Activated CD4-positive, alpha-beta T cell treated with anti-CD3 and anti-CD28 coated beads, Interleukin-2, amount 50 U/mL, for 4 hours (primary cell): ENCODE results near the gene CATSPER3.

Source experiments
- DNase-seq, 2 experiments: peaks; one replicate each; pipeline ENCODE4 v3.0.0-alpha.2; 2020

CATSPER3 gene

GRCh38 chr5:135012033-135012588 is 44.4 kb downstream of the CATSPER3 start:
- DNase-seq: no peak

- no peak for DNase-seq
Measured at GRCh38 chr5:135012951-135013391, 45.3 kb downstream of the CATSPER3 start.

- DNase-seq: no peak
Measured at GRCh38 chr5:135013445-135013844, 45.7 kb downstream of the CATSPER3 start.

- no peak for DNase-seq
Measured at GRCh38 chr5:135013947-135014570, 46.4 kb downstream of the CATSPER3 start.

- no peak for DNase-seq
Measured at GRCh38 chr5:135015942-135016341, 48.2 kb downstream of the CATSPER3 start.

DNA sequence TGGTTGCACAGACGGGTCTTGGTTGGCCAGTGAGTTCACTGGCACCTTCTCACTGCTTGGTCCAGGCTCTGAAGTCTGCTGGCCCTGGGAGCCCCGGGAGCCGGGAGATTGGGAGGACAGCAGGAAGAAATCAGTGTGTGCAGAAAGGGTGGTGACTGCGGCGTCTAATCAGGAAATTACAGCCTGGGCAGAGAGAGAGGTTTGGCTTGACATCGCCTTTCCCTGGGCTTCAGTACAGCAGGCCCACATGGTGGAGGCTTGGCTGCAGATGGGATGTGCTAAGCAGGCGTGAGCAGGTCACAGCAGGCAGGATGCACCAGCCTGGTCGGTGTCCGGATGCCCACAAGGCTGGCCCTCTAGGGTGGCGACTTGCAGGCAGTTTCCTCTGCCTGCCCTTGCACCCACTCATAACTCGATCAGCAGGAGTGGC is 49.2 kb downstream of the CATSPER3 start:
- DNase-seq: no peak

DNA sequence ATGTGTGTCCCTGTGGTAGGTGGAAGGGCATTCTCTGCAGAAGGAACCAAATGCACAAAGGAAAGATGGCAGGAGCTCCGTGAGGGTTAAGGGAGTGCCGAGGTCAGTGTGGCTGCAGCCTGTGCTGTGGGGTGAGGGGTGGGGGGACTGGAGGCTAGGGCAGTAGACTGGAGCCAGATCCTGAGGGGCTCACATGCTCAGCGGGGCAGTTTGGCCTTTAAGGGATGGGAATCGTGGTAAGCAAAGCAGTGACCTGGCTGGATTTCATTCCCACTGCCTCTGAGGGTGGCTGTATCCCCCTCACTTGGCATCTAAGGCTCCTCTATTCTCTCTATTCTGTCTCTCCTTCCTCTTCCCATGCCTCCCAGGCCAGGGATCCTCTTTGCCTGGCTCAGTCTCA is 50.8 kb downstream of the CATSPER3 start:
- no peak for DNase-seq

DNA sequence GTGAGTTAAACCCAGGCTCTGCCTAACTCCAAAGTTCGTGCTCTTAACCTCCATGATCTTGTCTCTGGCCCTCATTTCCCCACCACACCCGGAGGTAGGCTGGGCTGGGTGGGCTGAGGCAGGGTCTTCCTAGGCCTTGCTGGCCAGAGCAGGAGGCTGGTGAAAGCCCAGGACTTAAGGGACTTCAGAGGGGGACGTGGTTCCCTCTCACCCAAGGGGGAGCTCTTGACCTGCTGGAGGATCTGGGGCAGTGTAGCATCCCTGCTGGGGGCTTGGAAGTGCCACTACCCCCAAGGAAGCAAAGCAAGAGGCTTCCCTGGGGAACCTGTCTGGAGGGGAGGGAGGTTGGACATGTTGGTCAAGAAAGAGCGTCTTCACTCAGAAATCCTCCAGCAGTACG is 51.6 kb downstream of the CATSPER3 start:
- no peak for DNase-seq

- no peak for DNase-seq
Measured at GRCh38 chr5:135020111-135020895, 52.6 kb downstream of the CATSPER3 start.

DNA sequence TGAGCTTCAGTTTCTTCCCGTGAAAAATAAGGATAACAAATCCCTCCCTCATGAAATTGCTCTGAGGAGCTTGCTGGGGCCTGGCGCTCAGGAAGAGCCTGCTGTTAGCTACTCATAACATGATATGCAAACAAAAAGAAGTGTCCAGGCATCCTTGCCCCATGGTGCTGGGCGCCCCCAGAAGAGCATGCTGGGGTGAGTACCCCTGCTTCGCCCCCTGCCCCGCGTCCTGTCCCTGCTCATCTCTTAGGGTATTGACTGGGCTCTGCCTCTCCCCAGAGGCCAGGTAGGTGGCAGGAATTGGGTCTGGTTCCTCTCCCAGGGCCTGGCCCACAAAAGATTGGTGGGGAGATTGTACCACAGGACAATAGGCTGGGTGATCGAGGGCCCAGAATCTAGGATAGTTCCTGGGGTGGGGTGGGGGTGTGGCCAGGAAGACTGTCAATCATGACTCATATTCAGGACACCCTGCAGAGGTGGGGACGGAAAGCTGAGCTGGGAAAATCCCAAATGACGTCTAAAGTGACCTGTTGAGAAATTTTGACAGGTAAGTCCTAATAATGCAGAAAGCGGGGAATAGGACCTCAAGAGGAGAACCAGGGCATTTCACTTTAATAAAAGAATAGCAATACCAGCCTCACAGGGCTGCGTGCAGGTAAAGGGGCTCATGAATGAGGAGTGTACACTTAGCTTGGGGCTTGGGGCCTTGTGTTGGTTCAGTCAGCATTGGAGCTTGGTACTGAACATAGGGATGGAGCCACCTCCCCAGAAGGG is 57.4 kb downstream of the CATSPER3 start:
- DNase-seq: no peak

DNA sequence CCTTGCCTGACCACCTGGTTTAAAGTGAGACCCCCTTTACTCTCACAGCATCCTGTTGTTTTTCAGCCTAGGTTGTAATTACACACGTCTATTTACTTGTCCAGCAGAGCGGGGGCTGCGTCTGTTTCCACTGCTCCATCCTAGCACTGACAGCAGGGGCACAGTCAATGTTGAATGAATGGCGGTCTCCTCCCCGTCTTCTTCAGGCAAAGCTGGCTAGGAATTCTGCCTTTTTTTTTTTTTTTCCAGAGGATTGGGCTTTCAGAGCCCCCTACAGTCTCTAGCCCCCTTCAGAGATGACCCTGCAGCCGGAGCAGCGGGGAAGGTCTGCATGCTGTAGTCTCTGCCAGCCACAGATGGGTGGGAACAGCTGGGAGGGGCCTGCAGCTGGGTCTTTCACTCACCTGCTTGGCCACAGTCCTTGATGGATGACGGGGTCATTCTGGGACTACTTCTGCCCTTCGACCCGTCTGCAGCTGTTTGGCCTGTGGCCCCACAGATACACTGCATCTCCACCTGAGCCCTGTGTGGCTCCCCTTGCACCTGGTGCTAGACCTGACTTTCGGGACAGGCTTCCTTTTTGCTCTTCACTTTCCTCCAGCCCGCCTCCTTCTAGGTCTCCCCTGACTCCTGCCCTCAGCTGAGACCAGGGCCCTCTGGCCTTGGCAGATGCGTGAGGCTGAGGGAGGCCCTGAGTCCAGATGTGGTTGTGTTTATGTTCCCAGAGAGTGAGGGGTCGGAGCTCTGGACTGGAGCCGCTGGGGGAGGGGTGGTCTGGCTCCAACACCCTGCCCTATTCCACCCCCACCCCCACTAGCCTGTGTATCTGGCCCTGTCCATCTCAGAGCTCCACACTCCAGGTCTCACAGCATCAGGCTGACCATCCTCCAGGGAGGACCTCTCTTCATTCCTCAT is 58.3 kb downstream of the CATSPER3 start:
- DNase-seq: no peak

- DNase-seq: no peak
Measured at GRCh38 chr5:135026645-135027265, 59.0 kb downstream of the CATSPER3 start.

- DNase-seq: no peak
Measured at GRCh38 chr5:135027266-135027696, 59.6 kb downstream of the CATSPER3 start.

DNA sequence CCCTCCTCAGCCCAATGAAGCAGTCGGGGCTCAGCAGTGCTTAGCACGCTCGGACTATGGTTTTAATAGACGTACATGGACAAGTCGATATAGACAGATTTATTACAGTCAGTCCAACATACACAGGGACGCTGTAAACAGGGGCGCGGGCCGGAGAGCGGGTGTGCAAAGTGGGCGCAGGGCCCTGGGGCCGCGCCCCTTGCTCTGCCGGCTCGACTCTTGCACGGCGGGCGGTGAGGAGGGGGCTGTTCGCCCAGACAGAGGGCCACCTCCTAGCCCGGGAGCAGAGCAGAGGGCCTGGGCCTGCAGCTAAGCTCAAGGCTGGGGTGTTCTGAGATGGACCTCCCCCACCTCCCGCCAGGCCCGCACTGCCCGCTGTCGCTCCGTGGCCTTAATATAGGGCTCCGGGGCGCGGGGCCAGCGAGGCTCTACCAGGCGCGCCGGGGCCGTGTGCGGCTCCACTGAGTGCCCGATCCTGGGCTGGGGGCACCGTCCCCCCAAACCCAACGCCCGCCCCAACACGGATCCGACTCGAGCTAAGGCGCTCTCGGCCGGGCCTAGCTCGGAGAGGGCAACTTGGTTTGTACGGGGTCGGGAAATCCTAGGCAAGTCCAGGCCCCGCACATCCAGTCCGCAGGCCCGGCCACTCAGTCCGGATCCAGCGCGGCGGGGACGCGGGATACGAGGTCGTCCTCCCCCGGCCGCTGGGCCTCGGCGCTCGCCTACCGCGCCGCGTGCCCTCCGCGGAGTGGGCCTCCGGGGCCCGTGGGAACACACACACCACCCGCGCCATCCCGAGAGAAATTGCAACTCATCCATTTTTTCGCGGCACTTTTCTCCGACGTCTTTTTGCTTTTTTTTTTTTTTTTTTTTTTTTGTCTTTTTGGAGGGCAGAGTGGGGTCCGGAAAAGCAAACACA is 60.2 kb downstream of the CATSPER3 start:
- DNase-seq: no peak

DNA sequence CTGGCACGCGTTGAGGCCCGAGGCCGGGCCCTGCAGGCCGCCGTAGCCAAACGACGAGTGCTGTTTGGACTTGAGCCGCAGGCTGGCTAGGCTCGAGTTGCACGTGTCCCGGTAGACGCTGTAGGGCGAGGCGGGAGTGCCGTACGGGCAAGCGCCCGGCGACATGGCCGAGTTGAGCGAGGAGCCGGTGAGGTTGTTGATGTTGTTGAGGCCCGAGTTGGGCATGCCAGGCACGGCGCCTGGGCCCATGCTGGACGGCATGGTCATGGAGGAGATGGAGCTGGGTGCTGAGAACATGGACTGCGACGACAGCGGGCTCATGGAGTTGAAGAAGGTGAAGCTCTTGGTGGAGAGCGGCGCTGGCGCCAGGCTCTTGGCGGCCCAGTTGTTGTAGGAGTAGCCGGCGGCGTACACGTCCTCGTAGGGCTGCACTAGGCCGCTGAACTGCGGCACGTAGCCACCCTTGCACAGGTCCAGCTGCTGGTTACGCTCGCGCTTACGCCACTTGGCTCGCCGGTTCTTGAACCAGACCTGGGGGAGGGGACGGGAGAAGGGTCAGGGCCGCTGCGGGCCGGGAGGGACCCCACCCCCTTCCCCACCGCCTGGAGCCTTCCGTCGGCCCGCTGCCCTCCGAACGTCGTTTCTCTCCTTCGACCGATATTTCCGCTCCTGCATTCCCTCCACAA is 61.2 kb downstream of the CATSPER3 start:
- no peak for DNase-seq

GRCh38 chr5:135029477-135030122 is 61.9 kb downstream of the CATSPER3 start:
- no peak for DNase-seq

DNA sequence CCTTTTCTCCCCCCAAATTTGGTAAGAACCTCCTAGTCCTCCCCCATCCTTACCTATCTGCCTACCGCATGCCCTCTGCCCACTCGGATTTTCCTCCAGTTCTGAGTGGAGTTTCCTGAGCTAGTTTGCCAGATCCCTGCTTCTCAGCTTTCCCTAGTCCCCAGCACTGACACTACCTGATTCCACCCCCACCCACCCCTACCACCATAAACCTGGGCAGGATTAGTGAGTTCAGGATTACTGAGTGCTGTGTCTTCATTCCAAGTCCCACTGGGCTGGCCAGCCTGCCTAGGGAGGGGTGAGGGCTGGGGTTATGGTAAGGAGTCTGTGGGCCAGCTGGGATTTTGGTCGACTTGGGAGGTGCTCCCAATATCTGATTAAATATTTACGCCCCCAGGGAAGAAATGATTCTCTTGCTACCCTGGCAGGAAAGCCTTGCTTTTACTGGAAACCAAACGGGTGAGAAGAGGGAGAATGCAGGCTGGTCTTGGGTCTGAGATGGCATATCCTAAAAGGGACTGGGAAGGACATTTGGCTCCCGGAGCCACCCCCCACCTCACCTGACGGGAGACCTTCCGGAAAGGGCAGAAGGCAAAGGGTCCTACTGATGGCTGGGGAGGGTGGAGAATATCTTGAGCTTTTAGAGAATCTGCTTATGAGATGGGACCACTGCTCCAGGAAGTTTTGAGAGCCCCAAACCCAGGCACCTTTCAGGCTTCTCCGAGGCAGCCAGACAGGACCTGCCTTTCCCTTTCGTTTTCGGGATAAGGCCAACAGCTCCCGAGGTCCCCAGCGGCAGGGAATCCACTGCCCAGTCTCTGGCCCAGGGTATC is 62.6 kb downstream of the CATSPER3 start:
- DNase-seq: no peak
